Peyer's patch (tissue), 4 donors: Measurements from ENCODE around the gene LTBP1. TPM values are rescaled to one million over a fixed set of nuclear protein-coding genes. Genes with fewer than 3 reads are reported as not detected.

Experiments
- DNase-seq, 3 donors: peaks; one replicate each; pipeline ENCODE4 v3.0.0-alpha.2; 2017 to 2019
- H3K27ac ChIP-seq, 4 donors: fragments of 200-600 bp; sonication (generic); one replicate each; pipeline ENCODE4 v1.5.1; 2016 to 2019
- H3K27me3 ChIP-seq, 2 donors: fragments of 200-600 bp; sonication (generic); one replicate each; pipeline ENCODE4 v1.5.1; 2019
- H3K36me3 ChIP-seq, 3 donors: fragments of 200-600 bp; sonication (generic); one replicate each; pipeline ENCODE4 v1.5.1; 2016 to 2019
- H3K4me1 ChIP-seq, 4 donors: fragments of 200-600 bp; sonication (generic); one replicate each; pipeline ENCODE4 v1.5.1; 2016 to 2019
- H3K4me3 ChIP-seq, 4 donors: fragments of 200-600 bp; sonication (generic); 1 replicate in 3 of 4; 2 replicates in 1 of 4; pipeline ENCODE4 v1.5.1; 2016 to 2019; ENCODE audit warnings: mild to moderate bottlenecking in 1 of 4
- H3K9me3 ChIP-seq, 4 donors: fragments of 200-600 bp; sonication (generic); one replicate each; pipeline ENCODE4 v1.5.1; 2016 to 2019; ENCODE audit warnings: mild to moderate bottlenecking in 1 of 4
- CTCF ChIP-seq, 6 experiments: fragments of 450-650 bp in 4 of 6; fragments of 200-600 bp in 2 of 6; sonication (generic) in 1 of 6; IDR thresholded peaks; one replicate each; pipeline ENCODE4 v1.5.1; 2017 to 2019; ENCODE audit warnings: antibody characterized with exemption in 6 of 6, mild to moderate bottlenecking in 3 of 6, moderate library complexity in 1 of 6
- POLR2A ChIP-seq, 2 donors: fragments of 450-650 bp; IDR thresholded peaks; one replicate each; pipeline ENCODE4 v1.5.1; 2017; ENCODE audit warnings: antibody characterized with exemption in 2 of 2, mild to moderate bottlenecking in 2 of 2, moderate library complexity in 2 of 2
- total RNA-seq, 4 donors: library from RNA; depleted of rRNA; stranded (reverse); fragments of >200 nt; gene quantifications; one replicate each; pipeline ENCODE4 v1.1.0, GENCODE V29; 2016

The LTBP1 gene
- total RNA-seq, 4 donors from 2014 or later, result 8.6 to 23.1 (median 13.1) TPM

- H3K4me3 ChIP-seq, result no peak overlapping the region
- TF ChIP-seq POLR2A (IDR thresholded peaks at IDR 0.05), result no peak
- TF ChIP-seq CTCF (IDR thresholded peaks at IDR 0.05), result no peak
- DNase-seq, result no peak
- H3K36me3 ChIP-seq, result no peaks in the 10 kb centered on the region
- H3K27me3 ChIP-seq, result no peaks in the 10 kb centered on the region
- no peak overlapping the region for H3K27ac ChIP-seq
- no peaks in the 10 kb centered on the region for H3K4me1 ChIP-seq
- H3K9me3 ChIP-seq, result no peaks in the 10 kb centered on the region
These were observed 43.8 kb downstream of the LTBP1 start for GRCh38 chr2:32990556-32990955.

- no peaks in the 10 kb centered on the region for H3K27me3 ChIP-seq
- DNase-seq, result no peak
These were observed 44.5 kb downstream of the LTBP1 start for GRCh38 chr2:32991091-32991845.

GRCh38 chr2:32993005-32993539, 46.3 kb downstream of the LTBP1 start:
- DNase-seq, result no peak
- H3K4me3 ChIP-seq, result no peak overlapping the region
- no peak overlapping the region for H3K27ac ChIP-seq
- H3K27me3 ChIP-seq, result no peaks in the 10 kb centered on the region
- no peak for TF ChIP-seq POLR2A (IDR thresholded peaks at IDR 0.05)
- TF ChIP-seq CTCF (IDR thresholded peaks at IDR 0.05), result no peak
- H3K36me3 ChIP-seq, result no peaks in the 10 kb centered on the region
- H3K4me1 ChIP-seq, result no peaks in the 10 kb centered on the region
- H3K9me3 ChIP-seq, result no peaks in the 10 kb centered on the region

More at GRCh38 chr2:32991091-32991845, 44.5 kb downstream of the LTBP1 start:
- Histone ChIP-seq H3K4me3 (no peak overlapping the region), H3K4me1 (no peaks in the 10 kb centered on the region), H3K27ac (no peak overlapping the region), H3K36me3 (no peaks in the 10 kb centered on the region), H3K9me3 (no peaks in the 10 kb centered on the region)
- TF ChIP-seq CTCF (IDR thresholded peaks at IDR 0.05) (no peak), POLR2A (IDR thresholded peaks at IDR 0.05) (no peak)

GRCh38 chr2:32997705-32998104, 51.0 kb downstream of the LTBP1 start:
- Histone ChIP-seq H3K4me3 (no peak overlapping the region), H3K4me1 (no peaks in the 10 kb centered on the region), H3K36me3 (no peaks in the 10 kb centered on the region), H3K9me3 (no peaks in the 10 kb centered on the region), H3K27ac (no peak overlapping the region), H3K27me3 (no peaks in the 10 kb centered on the region)
- no peak for DNase-seq
- TF ChIP-seq POLR2A (IDR thresholded peaks at IDR 0.05), result no peak

GRCh38 chr2:33000986-33001385, 54.2 kb downstream of the LTBP1 start:
- Histone ChIP-seq H3K4me1 (no peaks in the 10 kb centered on the region), H3K36me3 (no peaks in the 10 kb centered on the region), H3K27me3 (no peaks in the 10 kb centered on the region), H3K4me3 (no peak overlapping the region), H3K27ac (no peak overlapping the region), H3K9me3 (no peaks in the 10 kb centered on the region)
- no peak for DNase-seq
- no peak for TF ChIP-seq POLR2A (IDR thresholded peaks at IDR 0.05)
- TF ChIP-seq CTCF (IDR thresholded peaks at IDR 0.05), result no peak

GRCh38 chr2:33001823-33002222, 55.1 kb downstream of the LTBP1 start:
- Histone ChIP-seq H3K9me3 (no peaks in the 10 kb centered on the region), H3K27me3 (no peaks in the 10 kb centered on the region), H3K36me3 (no peaks in the 10 kb centered on the region), H3K4me3 (no peak overlapping the region), H3K27ac (no peak overlapping the region), H3K4me1 (no peaks in the 10 kb centered on the region)
- no peak for TF ChIP-seq POLR2A (IDR thresholded peaks at IDR 0.05)
- no peak for TF ChIP-seq CTCF (IDR thresholded peaks at IDR 0.05)
- DNase-seq, result no peak
